NB4 (cell line): Measurements from ENCODE around the gene CEP128.
A peak's percentile ranks its signal among the peaks of the same experiment; 100 is the strongest.

Source experiments
- DNase-seq: peaks from one replicate; pipeline ENCODE4 v3.0.0; 2010; ENCODE audit warnings: low read depth
- H3K4me3 ChIP-seq: one replicate; pipeline ENCODE4 v1.5.1; 2011; ENCODE audit warnings: mild to moderate bottlenecking, low read depth, low read length, moderate library complexity
- MYC ChIP-seq: IDR thresholded peaks from 2 replicates; pipeline ENCODE4 v1.6.1; 2011; ENCODE audit warnings: low read depth, low read length
- POLR2A ChIP-seq: IDR thresholded peaks from 2 replicates; pipeline ENCODE4 v1.6.1; 2011; ENCODE audit warnings: mild to moderate bottlenecking; ENCODE audit not compliant: insufficient read length; ENCODE audit errors: extremely low read depth
- TF ChIP-seq, protein P1 (sequence below): IDR thresholded peaks from one replicate; pipeline ENCODE4 v1.5.1; 2012; ENCODE audit warnings: low read depth, low read length
- TF ChIP-seq, protein P2 (sequence below): IDR thresholded peaks from 2 replicates; pipeline ENCODE4 v1.6.1; 2011; ENCODE audit warnings: low read depth, low read length

The CEP128 gene

DNA sequence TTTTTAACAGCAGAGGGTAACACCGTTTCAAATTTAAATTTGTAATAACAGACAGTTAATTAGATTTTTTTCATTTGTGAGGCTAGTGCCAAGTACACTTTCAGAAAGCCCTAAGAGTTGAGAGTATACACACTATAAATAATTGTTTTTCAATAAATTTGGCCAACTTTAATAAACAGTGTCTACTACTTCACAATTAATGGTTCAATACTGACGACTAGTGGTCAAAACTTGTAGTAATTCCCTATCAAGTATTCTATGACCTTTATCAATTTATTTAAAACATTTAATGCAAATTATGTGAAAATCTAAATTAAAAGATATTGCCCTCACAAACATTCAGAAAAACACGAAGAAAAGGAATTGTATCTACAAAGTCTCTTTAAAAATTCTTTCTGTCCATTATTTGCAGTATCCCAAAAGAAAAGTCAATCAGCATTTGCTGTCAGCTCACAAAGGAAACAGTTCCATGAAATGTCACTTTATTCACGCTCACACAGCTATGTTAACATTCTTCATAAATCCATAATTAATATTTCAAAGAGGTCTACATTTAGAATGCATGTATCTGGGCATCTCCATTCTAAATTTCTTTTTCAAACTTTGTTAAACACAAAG, 91.2 kb downstream of the CEP128 start:
- TF ChIP-seq MYC (no peak), POLR2A (no peak)
- TF ChIP-seq, protein P1, sequence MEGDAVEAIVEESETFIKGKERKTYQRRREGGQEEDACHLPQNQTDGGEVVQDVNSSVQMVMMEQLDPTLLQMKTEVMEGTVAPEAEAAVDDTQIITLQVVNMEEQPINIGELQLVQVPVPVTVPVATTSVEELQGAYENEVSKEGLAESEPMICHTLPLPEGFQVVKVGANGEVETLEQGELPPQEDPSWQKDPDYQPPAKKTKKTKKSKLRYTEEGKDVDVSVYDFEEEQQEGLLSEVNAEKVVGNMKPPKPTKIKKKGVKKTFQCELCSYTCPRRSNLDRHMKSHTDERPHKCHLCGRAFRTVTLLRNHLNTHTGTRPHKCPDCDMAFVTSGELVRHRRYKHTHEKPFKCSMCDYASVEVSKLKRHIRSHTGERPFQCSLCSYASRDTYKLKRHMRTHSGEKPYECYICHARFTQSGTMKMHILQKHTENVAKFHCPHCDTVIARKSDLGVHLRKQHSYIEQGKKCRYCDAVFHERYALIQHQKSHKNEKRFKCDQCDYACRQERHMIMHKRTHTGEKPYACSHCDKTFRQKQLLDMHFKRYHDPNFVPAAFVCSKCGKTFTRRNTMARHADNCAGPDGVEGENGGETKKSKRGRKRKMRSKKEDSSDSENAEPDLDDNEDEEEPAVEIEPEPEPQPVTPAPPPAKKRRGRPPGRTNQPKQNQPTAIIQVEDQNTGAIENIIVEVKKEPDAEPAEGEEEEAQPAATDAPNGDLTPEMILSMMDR: no peak
- TF ChIP-seq, protein P2, sequence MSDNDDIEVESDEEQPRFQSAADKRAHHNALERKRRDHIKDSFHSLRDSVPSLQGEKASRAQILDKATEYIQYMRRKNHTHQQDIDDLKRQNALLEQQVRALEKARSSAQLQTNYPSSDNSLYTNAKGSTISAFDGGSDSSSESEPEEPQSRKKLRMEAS: no peak
- no peak overlapping the region for H3K4me3 ChIP-seq
- peak; percentile 44 for DNase-seq

DNA sequence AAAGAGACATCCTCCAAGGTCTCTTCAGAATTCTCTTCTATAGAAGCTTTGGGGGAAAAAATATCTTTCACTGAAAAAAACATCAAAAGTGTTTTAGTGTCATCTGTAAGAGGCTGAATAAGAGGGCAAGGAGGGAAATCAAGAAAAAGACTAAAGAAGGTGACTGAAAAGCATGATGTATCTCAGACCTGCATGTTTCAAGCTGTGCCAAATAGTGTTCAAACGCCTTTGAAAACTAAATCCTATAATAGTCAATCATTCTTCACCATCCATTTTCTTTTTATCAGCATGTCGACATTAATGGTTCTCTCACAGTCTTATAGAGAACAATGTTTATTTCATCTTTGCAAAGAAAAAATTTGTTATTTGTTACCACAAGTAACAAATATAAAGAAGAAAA, 94.5 kb downstream of the CEP128 start:
- H3K4me3 ChIP-seq: no peak overlapping the region
- TF ChIP-seq POLR2A: no peak
- no peak for DNase-seq

DNA sequence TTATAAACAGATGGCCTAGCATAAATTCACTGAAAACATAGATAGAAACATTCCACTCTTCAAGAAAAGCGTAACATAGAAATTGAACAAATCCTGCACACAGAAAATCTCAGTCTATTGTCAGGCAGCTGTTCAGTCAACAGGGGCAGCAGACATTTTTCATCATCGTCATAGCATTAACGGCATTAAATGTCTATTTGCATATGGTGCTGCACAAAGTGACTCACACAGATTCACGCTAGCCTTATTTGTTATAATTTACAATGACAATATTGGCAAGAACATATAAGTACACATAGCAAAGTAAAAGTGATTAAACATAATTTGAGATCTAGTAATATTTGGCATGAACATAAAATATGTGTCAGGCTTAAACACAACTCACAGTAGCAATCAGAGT, 95.7 kb downstream of the CEP128 start:
- no peak for DNase-seq
- TF ChIP-seq POLR2A: no peak
- TF ChIP-seq, protein P2: no peak
- TF ChIP-seq, protein P1: no peak
- no peak for TF ChIP-seq MYC
- no peak overlapping the region for H3K4me3 ChIP-seq

DNA sequence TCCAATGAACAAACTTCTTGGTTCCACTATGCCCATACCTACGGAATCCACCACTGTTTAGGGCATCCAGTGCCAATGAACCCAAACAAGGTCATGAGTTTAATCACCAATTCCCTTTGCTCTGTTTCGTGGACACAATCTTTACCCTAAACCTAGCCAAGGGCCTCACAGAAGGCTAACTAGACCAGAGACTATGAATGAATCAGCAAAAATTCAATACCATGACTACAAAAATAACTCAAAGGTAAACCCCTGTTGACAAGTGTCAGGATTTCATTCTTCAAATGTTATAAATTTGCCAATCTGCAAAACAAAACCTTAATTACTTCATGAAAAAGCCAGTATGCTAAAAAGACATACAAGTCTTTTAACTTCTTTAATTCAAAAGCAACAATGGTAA, 96.7 kb downstream of the CEP128 start:
- H3K4me3 ChIP-seq: no peak overlapping the region
- no peak for DNase-seq
- TF ChIP-seq, protein P1: no peak
- TF ChIP-seq MYC: no peak
- TF ChIP-seq, protein P2: no peak
- TF ChIP-seq POLR2A: no peak

DNA sequence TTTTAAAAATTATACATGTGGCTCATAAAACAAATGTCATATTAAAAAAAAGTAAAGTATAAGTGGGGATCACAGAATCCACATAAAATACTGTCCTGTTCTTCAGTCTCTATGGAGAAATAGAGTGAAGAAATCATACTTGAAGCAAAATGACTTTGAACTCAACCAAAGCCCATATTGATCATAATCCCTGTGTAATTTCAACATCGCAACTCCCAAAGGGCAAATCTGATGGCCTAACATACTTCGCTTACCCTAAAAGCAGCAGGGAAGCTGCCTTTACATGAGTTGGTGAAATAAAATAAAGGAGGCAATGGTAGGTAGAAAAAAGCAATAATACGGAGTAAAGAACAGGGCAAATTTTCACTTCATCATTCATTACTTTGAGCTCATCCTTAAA, 101.8 kb downstream of the CEP128 start:
- DNase-seq: no peak
- TF ChIP-seq, protein P1: no peak
- no peak for TF ChIP-seq POLR2A
- no peak for TF ChIP-seq MYC
- TF ChIP-seq, protein P2: no peak
- no peak overlapping the region for H3K4me3 ChIP-seq

DNA sequence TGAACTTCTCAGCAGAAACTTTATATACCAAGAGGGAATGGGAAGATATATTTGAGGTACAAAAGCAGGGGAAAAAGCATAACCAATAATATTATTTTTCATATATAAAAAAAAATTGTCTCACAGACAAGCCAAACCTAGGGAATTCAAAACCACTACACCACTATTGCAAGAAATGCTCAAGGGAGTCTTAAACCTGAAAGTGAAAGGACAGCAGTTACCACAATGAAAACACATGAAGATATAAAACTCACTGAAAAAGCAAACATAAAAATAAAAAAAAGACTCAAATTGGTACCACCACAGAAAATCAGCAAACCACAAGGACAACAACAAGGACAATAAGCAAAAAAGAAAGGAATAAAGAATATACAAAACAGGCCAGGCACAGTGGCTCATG, 131.9 kb downstream of the CEP128 start:
- no peak overlapping the region for H3K4me3 ChIP-seq
- peak; percentile 35 for DNase-seq
- TF ChIP-seq MYC (no peak), POLR2A (no peak)
- TF ChIP-seq, protein P2: no peak
- TF ChIP-seq, protein P1: no peak
